Ureter (tissue), 1 donor: ENCODE measurements around the gene SLC22A4. TPM values are rescaled to one million over a fixed set of nuclear protein-coding genes. Genes with fewer than 3 reads are reported as not detected.

Source experiments
- DNase-seq: peaks from one replicate; pipeline ENCODE4 v3.0.0-alpha.2; 2020; ENCODE audit warnings: low spot score
- total RNA-seq: library from RNA; stranded (reverse); gene quantifications from one replicate; pipeline ENCODE4 v1.2.4, GENCODE V29; 2023
- donor health status: DM: yes; HTN: yes; CAD: no.

The SLC22A4 gene
- total RNA-seq, 1 donor from 2014 or later = 3.1 TPM

- DNase-seq = no peak
Observed at GRCh38 chr5:132342291-132343180, 48.3 kb downstream of the SLC22A4 start.

- DNase-seq = no peak
Observed at GRCh38 chr5:132344775-132345514, 50.8 kb downstream of the SLC22A4 start.

GRCh38 chr5:132353486-132353995 lies 59.3 kb downstream of the SLC22A4 start:
- no peak for DNase-seq

GRCh38 chr5:132354381-132355139 lies 60.4 kb downstream of the SLC22A4 start:
- DNase-seq = no peak

- DNase-seq = no peak
Observed at GRCh38 chr5:132355140-132355765, 61.1 kb downstream of the SLC22A4 start.

- no peak for DNase-seq
Observed at GRCh38 chr5:132358775-132359174, 64.6 kb downstream of the SLC22A4 start.

- no peak for DNase-seq
Observed at GRCh38 chr5:132362086-132362485, 67.9 kb downstream of the SLC22A4 start.

GRCh38 chr5:132363431-132364112 lies 69.4 kb downstream of the SLC22A4 start:
- peak; percentile 67 for DNase-seq

- no peak for DNase-seq
Observed at GRCh38 chr5:132364319-132364718, 70.1 kb downstream of the SLC22A4 start.

GRCh38 chr5:132365213-132365612 lies 71.0 kb downstream of the SLC22A4 start:
- DNase-seq = no peak

- DNase-seq = no peak
Observed at GRCh38 chr5:132368186-132368585, 74.0 kb downstream of the SLC22A4 start.

GRCh38 chr5:132369007-132369473 lies 74.8 kb downstream of the SLC22A4 start:
- DNase-seq = no peak

GRCh38 chr5:132369474-132370180 lies 75.4 kb downstream of the SLC22A4 start, which contains the start of gene SLC22A5:
Gene SLC22A5, plus strand, starts transcription at chr5:132369710. Its CDS starts 263 bp downstream, at chr5:132369973.
- peak; percentile 74 for DNase-seq

GRCh38 chr5:132370181-132370970 lies 76.2 kb downstream of the SLC22A4 start:
- DNase-seq = no peak

GRCh38 chr5:132370971-132371602 lies 76.9 kb downstream of the SLC22A4 start:
- DNase-seq = no peak

- DNase-seq = no peak
Observed at GRCh38 chr5:132371603-132371994, 77.4 kb downstream of the SLC22A4 start.

GRCh38 chr5:132372127-132372526 lies 77.9 kb downstream of the SLC22A4 start:
- DNase-seq = no peak

GRCh38 chr5:132372542-132372941 lies 78.3 kb downstream of the SLC22A4 start:
- no peak for DNase-seq

GRCh38 chr5:132375957-132376356 lies 81.8 kb downstream of the SLC22A4 start:
- DNase-seq = no peak
